ENCODE data around the gene KYNU.

GRCh38 chr2:142944264-142944663 lies 66.8 kb downstream of the KYNU start:
- TF ChIP-seq, protein P1, sequence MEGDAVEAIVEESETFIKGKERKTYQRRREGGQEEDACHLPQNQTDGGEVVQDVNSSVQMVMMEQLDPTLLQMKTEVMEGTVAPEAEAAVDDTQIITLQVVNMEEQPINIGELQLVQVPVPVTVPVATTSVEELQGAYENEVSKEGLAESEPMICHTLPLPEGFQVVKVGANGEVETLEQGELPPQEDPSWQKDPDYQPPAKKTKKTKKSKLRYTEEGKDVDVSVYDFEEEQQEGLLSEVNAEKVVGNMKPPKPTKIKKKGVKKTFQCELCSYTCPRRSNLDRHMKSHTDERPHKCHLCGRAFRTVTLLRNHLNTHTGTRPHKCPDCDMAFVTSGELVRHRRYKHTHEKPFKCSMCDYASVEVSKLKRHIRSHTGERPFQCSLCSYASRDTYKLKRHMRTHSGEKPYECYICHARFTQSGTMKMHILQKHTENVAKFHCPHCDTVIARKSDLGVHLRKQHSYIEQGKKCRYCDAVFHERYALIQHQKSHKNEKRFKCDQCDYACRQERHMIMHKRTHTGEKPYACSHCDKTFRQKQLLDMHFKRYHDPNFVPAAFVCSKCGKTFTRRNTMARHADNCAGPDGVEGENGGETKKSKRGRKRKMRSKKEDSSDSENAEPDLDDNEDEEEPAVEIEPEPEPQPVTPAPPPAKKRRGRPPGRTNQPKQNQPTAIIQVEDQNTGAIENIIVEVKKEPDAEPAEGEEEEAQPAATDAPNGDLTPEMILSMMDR (IDR thresholded peaks at IDR 0.05): no peak
- TF ChIP-seq POLR2A (IDR thresholded peaks at IDR 0.05): no peak

Measured in esophagus squamous epithelium (tissue), 4 donors.